Loucy (cell line): ENCODE results near the gene CYBA.

Experiments used
- EZH2phosphoT487 ChIP-seq: fragments of 200-600 bp; IDR thresholded peaks from 2 replicates; pipeline ENCODE4 v1.6.1; 2018; ENCODE audit warnings: antibody characterized with exemption, mild to moderate bottlenecking, moderate library complexity, borderline replicate concordance
- TF ChIP-seq, protein P1 (sequence below): fragments of 200-600 bp; sonication (generic); conservative IDR thresholded peaks from 2 replicates; pipeline ENCODE4 v1.5.1; 2014; ENCODE audit warnings: mild to moderate bottlenecking, antibody characterized with exemption, low read length

GRCh38 chr16:88596483-88596882 is 54.4 kb downstream of the CYBA start:
- TF ChIP-seq, protein P1, sequence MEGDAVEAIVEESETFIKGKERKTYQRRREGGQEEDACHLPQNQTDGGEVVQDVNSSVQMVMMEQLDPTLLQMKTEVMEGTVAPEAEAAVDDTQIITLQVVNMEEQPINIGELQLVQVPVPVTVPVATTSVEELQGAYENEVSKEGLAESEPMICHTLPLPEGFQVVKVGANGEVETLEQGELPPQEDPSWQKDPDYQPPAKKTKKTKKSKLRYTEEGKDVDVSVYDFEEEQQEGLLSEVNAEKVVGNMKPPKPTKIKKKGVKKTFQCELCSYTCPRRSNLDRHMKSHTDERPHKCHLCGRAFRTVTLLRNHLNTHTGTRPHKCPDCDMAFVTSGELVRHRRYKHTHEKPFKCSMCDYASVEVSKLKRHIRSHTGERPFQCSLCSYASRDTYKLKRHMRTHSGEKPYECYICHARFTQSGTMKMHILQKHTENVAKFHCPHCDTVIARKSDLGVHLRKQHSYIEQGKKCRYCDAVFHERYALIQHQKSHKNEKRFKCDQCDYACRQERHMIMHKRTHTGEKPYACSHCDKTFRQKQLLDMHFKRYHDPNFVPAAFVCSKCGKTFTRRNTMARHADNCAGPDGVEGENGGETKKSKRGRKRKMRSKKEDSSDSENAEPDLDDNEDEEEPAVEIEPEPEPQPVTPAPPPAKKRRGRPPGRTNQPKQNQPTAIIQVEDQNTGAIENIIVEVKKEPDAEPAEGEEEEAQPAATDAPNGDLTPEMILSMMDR: no peak
- TF ChIP-seq EZH2phosphoT487: no peak
